Activated T-cell treated with anti-CD3 and anti-CD28 coated beads, Interleukin-2, amount 50 U/mL, for 72 hours (primary cell): ENCODE results near the gene TMBIM1. TPM values are rescaled to one million over a fixed set of nuclear protein-coding genes. Genes with fewer than 3 reads are reported as not detected.
A peak's percentile ranks its signal among the peaks of the same experiment; 100 is the strongest.

Experiments
- ATAC-seq, 2 donors: fragments of 150-1000 bp; cut with Tn5 transposase; replicated peaks in 1 of 2; 2 replicates each; pipeline ENCODE4 v1.10.0; 2021; ENCODE audit warnings: moderate library complexity in 2 of 2, mild to moderate bottlenecking in 1 of 2
- DNase-seq, 2 donors: peaks; one replicate each; pipeline ENCODE4 v3.0.0; 2021 to 2022; ENCODE audit warnings: mixed read lengths in 1 of 2
- H3K27ac Mint-ChIP-seq: one replicate; pipeline ENCODE4 v1.8.0; 2022; ENCODE audit warnings: mild to moderate bottlenecking, moderate library complexity, mixed read lengths
- H3K27me3 Mint-ChIP-seq: one replicate; pipeline ENCODE4 v1.8.0; 2022; ENCODE audit warnings: low read depth, mixed read lengths
- H3K36me3 Mint-ChIP-seq, 2 donors: one replicate each; pipeline ENCODE4 v1.8.0; 2022; ENCODE audit warnings: mixed read lengths in 2 of 2, mild to moderate bottlenecking in 1 of 2; ENCODE audit not compliant: insufficient read depth in 2 of 2
- H3K4me1 Mint-ChIP-seq: one replicate; pipeline ENCODE4 v1.8.0; 2022; ENCODE audit warnings: low read depth, mixed read lengths
- H3K4me3 Mint-ChIP-seq, 2 donors: one replicate each; pipeline ENCODE4 v1.8.0; 2022; ENCODE audit warnings: mild to moderate bottlenecking in 2 of 2, mixed read lengths in 2 of 2, moderate library complexity in 2 of 2
- H3K9me3 Mint-ChIP-seq, 2 donors: one replicate each; pipeline ENCODE4 v1.8.0; 2022; ENCODE audit warnings: mixed read lengths in 2 of 2
- total RNA-seq, 2 donors: library from RNA; stranded (reverse); gene quantifications; one replicate each; pipeline ENCODE4 v1.2.3, GENCODE V29; 2022

TMBIM1 gene
- total RNA-seq, 2 donors from 2014 or later, result 64.5 to 75.1 TPM

DNA sequence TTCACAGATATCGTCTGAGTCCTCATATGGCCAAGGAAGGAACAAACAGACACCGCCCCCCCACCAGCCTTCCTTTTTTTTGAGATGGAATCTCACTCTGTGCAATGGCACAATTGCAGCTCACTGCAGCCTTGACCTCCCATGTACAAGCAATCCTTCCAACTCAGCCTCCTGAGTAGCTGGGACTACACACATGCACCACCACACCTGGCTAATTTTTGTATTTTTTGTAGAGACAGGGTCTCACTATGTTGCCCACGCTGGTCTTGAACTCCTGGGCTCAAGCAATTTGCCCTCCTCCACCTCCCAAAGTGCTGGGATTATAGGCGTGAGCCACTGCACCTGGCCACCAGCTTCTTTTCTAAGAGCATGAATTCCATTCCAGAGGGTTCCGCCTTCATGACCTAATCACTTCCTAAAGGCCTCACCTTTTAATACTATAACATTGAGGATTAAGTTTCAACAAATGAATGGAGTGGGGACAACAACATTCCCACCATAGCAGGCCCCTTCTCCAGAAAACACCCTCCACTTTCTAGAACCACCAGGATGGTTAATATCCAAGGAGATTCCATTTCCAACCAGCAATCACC, 2.2 kb upstream of the TMBIM1 start:
- Mint-ChIP-seq H3K4me3 (peak overlapping the region in 1 of 2 donors; percentile 7), H3K27me3 (no peaks in the 10 kb centered on the region), H3K27ac (no peak overlapping the region), H3K36me3 (no peaks in the 10 kb centered on the region), H3K9me3 (no peaks in the 10 kb centered on the region), H3K4me1 (peaks cover 39% of the 10 kb centered on the region)
- DNase-seq (no peak), ATAC-seq (no peak)

DNA sequence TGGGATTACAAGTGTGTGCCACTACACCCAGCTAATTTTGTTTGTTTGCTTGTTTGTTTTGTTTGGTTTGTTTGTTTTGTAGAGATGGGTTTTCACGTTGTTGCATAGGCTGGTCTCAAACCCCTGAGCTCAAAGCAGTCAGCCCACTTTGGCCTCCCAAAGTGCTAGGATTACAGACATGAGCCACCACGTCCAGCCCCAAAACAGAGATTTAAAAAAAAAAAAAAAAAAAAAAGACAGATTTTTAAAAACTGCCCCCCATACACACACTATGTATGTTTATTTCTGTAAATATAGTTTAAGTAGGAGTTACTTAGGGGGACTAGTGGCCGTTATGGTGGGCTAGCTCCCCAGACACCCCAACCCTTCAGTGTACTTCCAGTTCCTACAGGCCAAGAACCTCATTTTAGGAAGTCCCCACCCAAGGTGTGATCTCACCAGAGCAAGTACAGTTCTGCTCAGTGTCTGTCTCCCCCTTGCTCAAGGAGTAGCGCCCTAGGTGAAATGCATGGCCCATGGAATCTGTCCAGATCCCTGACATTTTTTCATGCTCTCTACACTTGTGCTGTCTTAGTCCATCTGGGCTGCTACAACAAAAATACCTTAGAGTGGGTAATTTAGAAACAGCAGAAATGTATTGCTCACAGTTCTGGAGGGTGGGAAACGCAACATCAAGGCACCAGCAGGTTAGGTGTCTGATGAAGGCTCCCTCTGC, 1.6 kb upstream of the TMBIM1 start:
- ATAC-seq, result no peak
- no peaks in the 10 kb centered on the region for H3K27me3 Mint-ChIP-seq
- H3K4me1 Mint-ChIP-seq, result peaks cover 45% of the 10 kb centered on the region
- H3K36me3 Mint-ChIP-seq, result no peaks in the 10 kb centered on the region
- no peak for DNase-seq
- no peak overlapping the region for H3K27ac Mint-ChIP-seq
- no peaks in the 10 kb centered on the region for H3K9me3 Mint-ChIP-seq
- peak overlapping the region in 1 of 2 donors; percentile 13 for H3K4me3 Mint-ChIP-seq

DNA sequence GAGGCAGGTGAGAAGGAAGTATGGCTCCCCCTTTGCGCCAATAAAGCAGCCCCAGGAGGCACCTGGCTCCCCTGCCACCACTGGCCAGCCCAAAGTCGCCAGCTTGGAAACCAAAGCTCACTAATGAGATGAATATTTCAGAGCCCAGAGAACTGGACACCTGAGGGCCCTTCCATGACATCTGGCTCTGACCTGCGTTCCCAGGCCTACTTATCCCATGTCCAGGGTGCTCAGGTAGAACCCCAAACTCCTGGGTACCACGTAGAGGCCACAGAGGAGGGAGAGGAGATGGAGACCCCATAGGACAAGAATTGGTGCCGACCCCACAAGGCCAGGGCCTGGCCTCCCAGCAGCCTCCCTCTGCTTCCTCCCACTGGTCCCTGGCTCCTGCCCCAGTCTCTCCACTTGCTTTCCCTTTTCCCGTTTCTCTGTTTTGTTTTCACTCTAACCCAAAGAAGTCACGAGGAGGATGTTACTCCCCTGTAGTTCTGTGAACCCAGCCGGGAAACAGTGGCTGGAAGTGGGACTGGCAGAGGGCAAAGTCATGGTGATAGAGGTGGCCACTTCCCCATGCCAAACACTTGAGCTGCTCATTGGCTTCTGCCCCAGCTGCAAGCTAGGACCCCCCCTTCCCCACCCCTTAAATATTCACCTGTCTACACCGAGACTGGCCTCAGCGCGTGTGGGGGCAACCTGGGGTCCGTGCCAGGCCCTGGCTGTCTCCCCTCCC, 820 bp downstream of the TMBIM1 start:
- ATAC-seq (no peak), DNase-seq (no peak)
- Mint-ChIP-seq H3K4me1 (peaks cover 69% of the 10 kb centered on the region), H3K27ac (peak overlapping the region; percentile 94), H3K27me3 (no peaks in the 10 kb centered on the region), H3K9me3 (no peaks in the 10 kb centered on the region), H3K36me3 (peaks cover 0 to 4% of the 10 kb centered on the region in 2 donors), H3K4me3 (peak overlapping the region; percentile 78 to 87)

DNA sequence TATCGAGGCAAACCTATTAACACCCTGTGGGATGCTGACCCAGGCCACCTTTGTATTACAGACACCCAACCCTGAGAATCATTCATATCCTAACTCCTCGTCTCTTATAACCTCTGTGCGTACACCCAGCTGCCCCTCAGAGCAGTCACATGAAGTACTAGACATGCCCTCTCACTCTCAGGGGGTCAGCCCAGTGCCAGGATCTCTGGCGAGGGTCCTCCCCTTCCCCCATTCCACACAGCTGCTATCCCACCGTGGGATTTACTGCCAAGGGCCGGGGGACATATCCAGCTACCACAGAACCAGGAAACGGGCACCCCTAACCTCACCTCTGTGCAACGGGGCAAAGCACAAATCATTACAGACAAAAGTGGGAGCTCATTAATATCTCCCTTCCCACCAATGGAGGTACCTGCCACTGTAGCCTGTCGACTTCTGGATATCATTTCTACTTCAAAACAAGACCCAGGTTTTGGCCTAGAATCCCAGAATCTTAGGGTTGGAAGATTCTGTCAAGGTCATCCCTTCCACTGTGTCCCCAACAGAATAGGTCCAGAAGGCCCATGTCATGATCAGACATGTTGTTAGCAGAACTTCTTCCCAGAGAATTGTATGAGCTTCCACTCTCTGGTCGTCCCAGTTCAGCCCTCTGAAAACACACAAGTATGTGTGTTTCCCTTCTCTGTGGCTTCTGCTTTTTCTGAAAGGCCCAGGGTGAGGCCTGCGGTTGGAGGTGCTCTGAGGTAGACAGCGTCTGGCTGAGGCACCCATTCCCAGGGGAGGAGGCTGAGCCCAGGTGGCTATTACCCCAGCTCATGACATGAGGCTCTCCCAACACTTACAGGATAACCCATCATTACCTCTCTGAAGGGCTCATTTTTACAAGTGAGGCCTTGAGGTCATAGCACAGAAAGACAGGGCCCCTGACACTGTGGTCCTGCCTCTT, 1.7 kb downstream of the TMBIM1 start:
- Mint-ChIP-seq H3K36me3 (peaks cover 0 to 4% of the 10 kb centered on the region in 2 donors), H3K4me1 (peaks cover 78% of the 10 kb centered on the region), H3K27me3 (no peaks in the 10 kb centered on the region), H3K9me3 (no peaks in the 10 kb centered on the region), H3K27ac (peak overlapping the region; percentile 94), H3K4me3 (peak overlapping the region; percentile 78 to 87)
- ATAC-seq (no peak), DNase-seq (peak; percentile 45 to 47)

DNA sequence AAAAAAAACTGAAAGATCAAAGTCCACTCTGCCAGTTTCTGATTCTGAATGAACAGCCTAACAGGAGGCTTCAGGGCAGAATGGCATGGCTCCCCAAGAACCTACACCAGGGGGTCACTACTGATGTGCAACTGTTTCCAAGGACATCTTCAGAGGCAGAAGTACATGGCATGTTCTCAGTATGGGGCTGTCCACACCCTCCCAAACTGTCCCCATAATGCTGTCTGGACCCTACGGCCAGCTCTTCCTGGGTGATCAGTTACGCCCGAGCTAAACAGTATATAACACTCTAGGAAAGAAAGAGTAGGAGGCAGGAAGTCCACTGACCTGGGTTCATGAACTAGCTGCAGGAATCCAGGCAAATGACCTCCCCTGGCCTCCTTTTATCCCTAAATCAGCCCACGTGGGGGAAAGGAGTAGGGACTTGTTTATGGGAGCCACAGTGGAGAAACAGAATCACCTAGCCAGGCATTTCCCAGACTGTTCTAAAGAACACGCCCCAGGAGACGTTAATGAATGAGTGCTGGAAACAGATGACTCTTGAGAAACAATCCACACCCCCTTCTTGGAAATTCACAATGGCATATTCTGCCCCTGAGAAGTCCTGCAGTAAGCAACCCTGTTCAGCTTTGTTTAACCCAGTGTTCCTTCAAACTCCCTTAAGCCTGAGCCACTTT, 2.5 kb downstream of the TMBIM1 start:
- no peak for ATAC-seq
- DNase-seq, result no peak
- H3K4me3 Mint-ChIP-seq, result peak overlapping the region; percentile 78 to 87
- peaks cover 82% of the 10 kb centered on the region for H3K4me1 Mint-ChIP-seq
- no peaks in the 10 kb centered on the region for H3K9me3 Mint-ChIP-seq
- H3K27me3 Mint-ChIP-seq, result no peaks in the 10 kb centered on the region
- peaks cover 0 to 4% of the 10 kb centered on the region in 2 donors for H3K36me3 Mint-ChIP-seq
- peak overlapping the region; percentile 94 for H3K27ac Mint-ChIP-seq

DNA sequence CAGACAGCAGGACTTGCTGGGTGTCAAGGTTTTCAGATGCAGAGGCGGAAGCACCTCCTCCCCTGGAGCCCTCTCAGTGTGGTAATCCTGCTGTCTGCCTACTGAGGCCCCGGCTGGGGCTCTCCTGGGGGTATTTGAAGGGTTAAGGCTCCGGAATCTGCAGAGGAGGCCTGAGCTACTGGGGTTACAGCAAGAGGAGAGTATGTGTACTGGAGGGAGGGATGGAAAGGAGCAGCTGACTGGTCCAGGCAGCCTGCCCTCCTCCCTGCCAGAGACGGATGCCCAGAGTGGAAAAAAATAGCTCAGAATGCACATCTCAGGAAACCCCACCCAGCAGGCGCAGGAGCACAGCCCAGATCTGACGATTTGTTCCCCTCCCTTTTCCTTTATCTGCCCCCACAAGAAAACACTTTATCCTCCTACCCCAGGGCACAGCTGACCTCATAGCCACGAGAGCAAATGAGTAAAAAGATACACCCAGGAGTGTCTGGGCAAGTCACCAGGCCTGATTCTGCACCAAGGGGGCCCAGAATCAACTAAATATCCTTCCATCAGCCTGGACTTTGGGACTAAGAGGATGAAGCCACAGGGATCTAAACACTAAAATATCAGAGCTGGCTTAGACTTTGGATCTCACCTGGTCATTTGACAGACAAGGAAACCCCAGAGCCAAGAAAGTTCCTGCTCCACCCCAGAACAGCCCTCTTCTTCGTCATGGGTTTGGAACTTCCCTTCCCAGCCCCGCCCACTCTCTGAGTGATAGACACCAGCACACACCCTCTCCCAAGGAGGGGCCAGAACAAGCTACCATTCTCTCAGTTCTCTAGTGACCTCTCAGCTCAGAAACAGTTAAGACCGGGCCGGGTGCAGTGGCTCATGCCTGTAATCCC, 5.5 kb downstream of the TMBIM1 start:
- Mint-ChIP-seq H3K36me3 (peaks cover 0 to 4% of the 10 kb centered on the region in 2 donors), H3K9me3 (no peaks in the 10 kb centered on the region), H3K4me3 (peak overlapping the region; percentile 94 to 98), H3K27ac (peak overlapping the region; percentile 96), H3K27me3 (no peaks in the 10 kb centered on the region), H3K4me1 (peaks cover 95% of the 10 kb centered on the region)
- DNase-seq (peak; percentile 84), ATAC-seq (peak; percentile 75 to 76)

DNA sequence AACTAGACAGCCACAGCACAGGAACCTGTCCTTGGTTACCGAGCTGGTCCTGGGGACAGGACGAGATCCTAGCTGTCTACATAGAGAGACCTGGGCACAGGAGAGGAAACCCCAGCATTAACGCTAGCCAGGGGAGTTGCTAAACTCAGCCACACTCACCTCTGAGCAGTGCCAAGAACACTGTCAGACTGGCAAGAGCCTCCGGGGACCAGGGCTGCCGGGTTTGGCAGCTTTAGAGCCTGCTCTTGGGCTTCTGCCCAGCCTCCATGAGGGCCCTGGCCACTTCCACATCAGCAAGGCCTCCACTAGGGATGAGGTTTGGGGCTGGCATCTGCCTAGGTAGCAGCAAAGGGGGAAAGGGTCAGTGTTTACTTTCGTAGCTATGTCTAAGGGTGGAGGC, 6.7 kb downstream of the TMBIM1 start:
- Mint-ChIP-seq H3K9me3 (no peaks in the 10 kb centered on the region), H3K36me3 (peaks cover 3 to 7% of the 10 kb centered on the region in 2 donors), H3K4me1 (peaks cover 84% of the 10 kb centered on the region), H3K27me3 (no peaks in the 10 kb centered on the region), H3K27ac (peak overlapping the region; percentile 96), H3K4me3 (peak overlapping the region; percentile 94 to 98)
- DNase-seq (no peak), ATAC-seq (no peak)

DNA sequence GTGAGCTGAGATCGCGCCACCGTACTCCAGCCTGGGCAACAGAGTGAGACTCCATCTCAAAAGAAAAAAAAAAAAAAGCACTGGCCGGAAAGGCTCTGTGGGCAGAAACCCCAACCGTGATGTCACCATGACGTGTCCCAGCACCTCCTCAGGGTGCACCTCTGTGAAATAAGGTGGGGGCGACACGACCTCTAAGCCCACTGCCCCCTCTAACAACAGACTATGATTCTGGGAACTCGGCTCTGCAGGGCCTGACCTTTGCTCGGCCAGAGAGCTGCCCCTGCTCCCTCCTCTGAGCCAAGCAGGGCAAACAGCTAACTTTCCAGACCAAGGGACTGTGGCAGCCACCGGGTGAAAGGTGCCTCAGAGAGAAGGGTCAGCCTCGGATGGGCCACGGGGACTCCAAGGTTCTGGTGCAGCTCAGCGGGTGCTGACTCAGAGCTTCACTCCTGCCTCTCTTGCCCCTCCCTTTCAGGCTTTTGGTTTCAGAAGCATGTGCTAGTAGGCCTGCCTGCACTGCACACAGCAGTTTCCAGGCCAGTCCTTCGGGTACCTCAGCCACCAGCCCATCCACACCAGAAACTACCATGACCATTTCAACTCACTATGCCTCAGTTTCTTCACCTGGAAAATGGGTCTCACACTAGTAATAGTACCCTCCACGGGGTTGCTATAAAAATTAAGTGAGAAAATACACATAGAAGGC, 8.0 kb downstream of the TMBIM1 start:
- no peaks in the 10 kb centered on the region for H3K9me3 Mint-ChIP-seq
- H3K4me1 Mint-ChIP-seq, result peaks cover 71% of the 10 kb centered on the region
- H3K27ac Mint-ChIP-seq, result peak overlapping the region; percentile 96

DNA sequence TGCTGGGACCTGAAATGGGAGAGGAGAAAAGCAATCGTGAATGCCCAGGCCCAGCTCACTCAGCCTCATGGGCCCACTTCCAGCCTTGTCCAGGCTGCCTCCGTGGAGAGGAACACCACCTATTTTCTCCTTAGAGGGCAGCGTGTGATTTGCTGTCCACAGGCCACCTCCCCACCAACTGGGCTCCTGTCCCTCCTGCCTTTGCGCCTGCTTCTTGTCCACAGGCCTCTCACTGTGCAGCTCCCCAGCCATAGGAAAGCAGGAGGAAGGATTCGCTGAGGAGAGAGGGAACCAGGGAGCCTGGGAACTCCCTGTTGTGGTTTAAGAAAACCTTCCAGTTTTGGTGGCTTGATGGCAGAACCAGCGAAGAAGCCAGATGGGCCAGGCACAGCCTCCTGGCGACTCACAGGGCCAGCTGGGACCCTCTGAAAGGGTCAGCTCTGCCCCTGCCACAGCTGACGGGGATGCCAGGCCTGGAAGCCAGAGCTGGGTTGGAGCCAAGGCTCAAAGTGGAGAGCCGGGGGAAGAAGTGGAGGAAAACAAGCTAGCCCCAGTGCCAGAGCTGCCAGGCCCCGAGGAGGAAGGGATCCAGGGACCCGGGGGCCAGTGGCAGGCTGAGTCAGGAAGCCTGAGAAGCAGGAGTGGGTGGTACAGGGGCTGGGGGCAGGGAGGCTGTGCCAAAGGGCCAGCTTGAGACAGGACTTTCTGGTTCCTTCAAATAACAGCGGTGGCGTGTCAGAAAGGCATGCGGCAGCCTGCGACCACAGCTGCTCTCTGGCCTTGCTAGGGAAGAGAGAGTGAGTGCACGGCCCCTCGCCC, 9.9 kb downstream of the TMBIM1 start:
- no peaks in the 10 kb centered on the region for H3K9me3 Mint-ChIP-seq
- peak overlapping the region; percentile 55 for H3K27ac Mint-ChIP-seq
- no peak for DNase-seq
- no peak overlapping the region for H3K4me3 Mint-ChIP-seq
- no peak for ATAC-seq
- H3K27me3 Mint-ChIP-seq, result no peaks in the 10 kb centered on the region
- peaks cover 3 to 8% of the 10 kb centered on the region in 2 donors for H3K36me3 Mint-ChIP-seq
- H3K4me1 Mint-ChIP-seq, result peaks cover 52% of the 10 kb centered on the region

More for the DNA sequence above, 8.0 kb downstream of the TMBIM1 start:
- Mint-ChIP-seq H3K36me3 (peaks cover 3 to 11% of the 10 kb centered on the region in 2 donors), H3K27me3 (no peaks in the 10 kb centered on the region), H3K4me3 (peak overlapping the region; percentile 94 to 98)
- peak; percentile 48 to 67 for ATAC-seq
- peak; percentile 74 to 77 for DNase-seq

DNA sequence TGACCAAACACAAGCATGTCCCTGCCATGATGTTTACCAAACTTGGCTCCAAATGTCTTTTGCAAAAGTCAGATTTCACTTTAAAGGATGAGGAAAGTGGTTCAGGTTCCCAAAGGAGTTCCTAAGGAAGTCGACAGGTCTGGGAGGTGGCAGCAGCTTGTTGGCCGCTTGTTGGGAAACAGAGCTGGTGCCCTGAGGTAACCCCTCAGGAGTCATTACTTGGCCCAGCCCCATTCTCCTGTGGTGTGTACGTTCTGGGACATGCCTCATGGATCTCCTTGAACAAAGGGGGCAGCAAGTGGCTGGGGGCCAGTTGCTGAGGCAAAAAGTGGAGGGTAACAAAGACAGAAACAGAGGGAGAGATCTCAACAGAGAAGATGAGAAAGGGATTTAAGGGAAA, 10.9 kb downstream of the TMBIM1 start:
- H3K27me3 Mint-ChIP-seq, result no peaks in the 10 kb centered on the region
- no peak overlapping the region for H3K4me3 Mint-ChIP-seq
- H3K36me3 Mint-ChIP-seq, result peaks cover 3 to 14% of the 10 kb centered on the region in 2 donors
- ATAC-seq (no peak), DNase-seq (no peak)
- no peaks in the 10 kb centered on the region for H3K9me3 Mint-ChIP-seq
- peaks cover 43% of the 10 kb centered on the region for H3K4me1 Mint-ChIP-seq
- peak overlapping the region; percentile 85 for H3K27ac Mint-ChIP-seq
